Fibroblast of skin of back (primary cell): Measurements from ENCODE around the gene SCAMP4.

Experiments used
- DNase-seq: peaks from one replicate; pipeline ENCODE4 v3.0.0-alpha.2; 2013

The SCAMP4 gene

GRCh38 chr19:1957562-1958248 is 52.5 kb downstream of the SCAMP4 start:
- no peak for DNase-seq

DNA sequence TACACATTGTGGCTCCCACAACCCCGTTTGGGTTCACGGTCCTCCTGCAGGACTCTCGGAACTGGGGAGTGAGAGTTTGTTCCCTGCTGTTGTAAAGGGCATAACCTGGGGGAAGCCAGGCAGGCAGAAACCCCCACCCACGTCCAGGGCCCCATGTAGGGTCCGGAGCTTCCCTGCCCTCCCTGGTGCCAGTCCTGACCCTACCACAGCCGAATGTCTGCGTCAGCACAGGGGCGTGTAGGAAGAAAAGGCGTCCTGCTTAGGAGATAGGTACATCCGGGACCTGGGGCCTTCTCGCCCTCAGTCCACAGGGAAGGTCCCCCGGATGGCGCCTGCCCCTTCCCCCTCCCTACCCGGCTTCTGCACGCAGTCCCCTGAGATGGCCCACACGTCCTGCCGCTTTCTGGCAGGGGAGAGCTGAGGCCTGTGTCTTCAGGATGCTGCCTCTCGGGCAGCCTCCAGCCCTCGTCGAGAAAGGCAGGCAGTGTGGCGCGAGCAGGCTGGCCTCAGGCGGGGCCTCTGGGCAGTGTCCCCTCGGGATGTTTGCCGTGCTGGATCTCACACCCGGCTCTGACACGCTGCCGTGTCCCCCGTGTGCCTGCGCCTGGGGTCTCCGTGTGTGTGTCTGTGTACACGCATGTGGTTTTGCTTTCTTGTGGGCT is 54.9 kb downstream of the SCAMP4 start:
- DNase-seq, result no peak

DNA sequence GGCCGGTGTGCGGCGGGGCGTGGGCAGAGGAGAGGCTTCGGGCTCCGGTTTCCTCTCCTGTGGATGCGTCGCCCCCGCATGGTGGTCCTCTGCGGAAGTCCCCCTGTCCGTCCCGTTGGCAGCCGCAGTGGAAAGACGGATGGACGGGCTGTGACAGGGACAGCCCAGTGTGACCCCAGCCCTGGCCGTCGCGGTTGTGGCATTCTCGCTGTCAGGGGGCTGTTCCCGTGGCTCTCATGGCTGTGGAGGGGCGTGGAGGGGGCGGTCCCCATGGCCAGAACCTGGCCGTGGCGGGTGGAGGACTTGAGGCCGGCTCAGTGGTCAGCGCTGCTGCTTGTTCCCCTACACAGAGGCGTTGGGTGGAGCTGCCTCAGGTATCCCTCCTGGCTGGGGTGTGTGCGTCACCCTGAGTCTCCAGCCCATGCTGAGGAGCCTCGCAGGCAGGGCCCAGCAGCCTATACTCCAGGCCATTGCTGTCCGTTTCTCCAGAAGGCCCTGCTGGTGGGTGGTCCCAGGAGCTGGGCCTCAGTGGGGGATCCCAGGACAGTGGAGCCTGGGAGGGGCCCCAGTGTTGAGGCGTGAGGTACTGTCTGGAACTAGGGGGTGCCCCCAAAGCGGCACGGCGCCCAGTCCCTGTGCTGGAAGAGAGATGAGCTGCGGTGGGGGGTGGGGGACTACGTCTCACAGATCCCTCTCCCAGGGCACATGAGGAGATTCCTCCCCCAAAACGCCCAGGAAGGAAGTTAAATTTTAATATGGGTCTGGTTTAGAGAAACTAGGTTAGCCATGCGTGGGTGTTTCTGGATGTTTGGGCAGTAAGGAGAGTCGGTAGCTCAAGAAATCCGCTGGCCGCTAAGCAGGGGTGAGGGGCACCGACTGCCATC is 56.0 kb downstream of the SCAMP4 start:
- no peak for DNase-seq

- DNase-seq, result no peak
These were observed 57.5 kb downstream of the SCAMP4 start for GRCh38 chr19:1962674-1963073.

DNA sequence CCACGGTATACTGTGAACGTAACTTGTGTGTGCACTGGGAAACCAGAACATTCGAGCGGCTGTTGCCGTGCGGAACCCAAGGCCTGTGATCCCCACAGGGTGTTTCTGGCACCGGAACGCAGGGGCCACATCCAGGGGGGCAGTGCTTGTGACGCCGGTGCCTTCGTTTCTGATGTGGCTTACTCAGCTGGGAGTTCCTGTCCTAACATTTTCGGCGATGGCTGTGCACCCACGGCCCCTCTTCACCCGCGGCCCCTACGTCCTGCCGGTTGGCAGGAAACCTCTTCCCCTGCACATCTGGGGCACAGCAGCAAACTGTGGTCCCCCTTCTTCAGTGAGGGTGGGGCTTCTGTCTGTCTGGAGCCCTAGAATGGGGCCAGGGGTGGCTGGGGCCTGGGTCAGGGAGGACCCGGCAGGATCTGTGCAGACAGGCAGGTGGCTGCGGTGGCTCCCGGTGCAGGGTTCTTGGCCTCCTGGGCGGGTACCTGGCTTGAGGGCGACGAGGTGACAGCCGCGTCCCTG is 61.9 kb downstream of the SCAMP4 start:
- no peak for DNase-seq

DNA sequence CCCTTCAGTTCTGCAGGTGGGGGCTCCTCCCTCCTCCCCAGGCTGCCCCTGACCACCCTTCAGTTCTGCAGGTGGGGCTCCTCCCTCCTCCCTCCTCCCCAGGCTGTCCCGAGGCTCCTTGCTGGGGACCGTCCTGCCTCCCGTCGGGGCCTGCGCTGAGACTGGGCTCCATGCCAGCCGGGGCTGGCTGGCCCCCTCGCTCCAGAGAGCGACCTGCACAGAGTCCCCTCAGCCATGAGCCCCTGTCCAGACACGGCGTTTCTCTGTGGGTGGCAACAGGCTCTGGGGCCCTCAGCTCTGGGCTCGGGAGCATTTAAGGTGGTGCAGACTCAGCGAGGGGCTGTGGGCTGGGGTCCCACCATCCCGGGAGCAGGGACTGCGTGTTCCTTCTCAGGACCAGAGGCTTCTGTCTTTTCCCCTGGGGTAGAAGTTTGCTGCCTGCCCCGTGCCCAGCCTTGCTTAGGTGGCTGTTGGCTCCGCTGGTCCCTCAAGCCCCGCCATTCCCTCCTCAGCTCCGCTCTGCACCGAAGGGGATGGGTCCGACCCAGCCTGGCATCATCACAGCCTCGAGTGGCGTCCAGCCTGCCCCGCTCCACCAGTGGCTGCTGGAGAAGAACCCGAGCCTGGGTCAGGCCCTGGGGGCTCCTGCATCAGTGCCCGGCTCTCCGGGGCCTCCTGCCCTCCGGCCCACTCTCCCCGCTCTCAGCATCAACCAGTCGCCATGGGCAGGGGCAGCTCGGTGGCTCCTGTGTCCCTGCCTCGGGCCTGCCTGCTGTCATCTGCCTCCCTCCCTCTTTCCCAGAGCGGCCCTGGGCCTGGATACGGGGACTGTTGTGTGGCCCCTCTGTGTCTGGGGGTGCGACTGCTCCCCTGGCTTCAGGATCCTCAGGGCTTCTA is 63.3 kb downstream of the SCAMP4 start:
- DNase-seq, result no peak

- no peak for DNase-seq
These were observed 64.2 kb downstream of the SCAMP4 start for GRCh38 chr19:1969176-1970002.

- no peak for DNase-seq
These were observed 65.0 kb downstream of the SCAMP4 start for GRCh38 chr19:1970003-1970805.

DNA sequence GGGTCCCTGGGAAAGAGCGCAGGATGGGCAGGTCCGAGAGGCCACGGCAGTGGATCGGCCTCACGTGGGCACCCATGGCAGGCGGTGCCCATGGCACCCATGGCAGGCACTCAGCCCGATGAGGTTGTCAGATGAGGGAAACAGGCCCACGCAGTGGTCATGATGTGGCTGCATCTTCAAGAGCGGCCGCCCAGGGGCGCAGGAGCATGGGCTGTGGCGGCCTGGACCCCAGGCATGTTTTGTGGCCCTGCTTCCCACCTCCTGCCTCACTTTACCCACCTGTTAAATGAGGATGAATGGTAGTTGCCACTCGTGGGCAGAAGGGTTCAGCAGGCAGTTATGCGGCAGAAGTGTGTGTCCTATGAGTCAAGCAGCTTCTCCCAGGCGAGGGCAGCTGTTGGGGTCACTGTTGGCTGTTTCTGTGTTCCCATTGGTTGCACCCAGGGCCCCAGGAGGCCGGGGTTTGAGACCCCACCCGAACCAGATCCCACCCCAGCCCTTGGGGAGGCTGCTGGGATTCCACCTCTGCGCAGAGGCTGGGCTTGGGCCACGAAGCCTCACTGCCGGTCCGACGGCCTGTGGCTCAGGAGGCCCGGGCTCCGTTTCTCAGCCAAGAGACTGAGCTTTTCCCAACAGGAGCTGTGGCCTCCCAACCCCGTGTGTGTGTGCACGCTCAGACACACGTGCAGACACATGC is 65.8 kb downstream of the SCAMP4 start:
- no peak for DNase-seq

DNA sequence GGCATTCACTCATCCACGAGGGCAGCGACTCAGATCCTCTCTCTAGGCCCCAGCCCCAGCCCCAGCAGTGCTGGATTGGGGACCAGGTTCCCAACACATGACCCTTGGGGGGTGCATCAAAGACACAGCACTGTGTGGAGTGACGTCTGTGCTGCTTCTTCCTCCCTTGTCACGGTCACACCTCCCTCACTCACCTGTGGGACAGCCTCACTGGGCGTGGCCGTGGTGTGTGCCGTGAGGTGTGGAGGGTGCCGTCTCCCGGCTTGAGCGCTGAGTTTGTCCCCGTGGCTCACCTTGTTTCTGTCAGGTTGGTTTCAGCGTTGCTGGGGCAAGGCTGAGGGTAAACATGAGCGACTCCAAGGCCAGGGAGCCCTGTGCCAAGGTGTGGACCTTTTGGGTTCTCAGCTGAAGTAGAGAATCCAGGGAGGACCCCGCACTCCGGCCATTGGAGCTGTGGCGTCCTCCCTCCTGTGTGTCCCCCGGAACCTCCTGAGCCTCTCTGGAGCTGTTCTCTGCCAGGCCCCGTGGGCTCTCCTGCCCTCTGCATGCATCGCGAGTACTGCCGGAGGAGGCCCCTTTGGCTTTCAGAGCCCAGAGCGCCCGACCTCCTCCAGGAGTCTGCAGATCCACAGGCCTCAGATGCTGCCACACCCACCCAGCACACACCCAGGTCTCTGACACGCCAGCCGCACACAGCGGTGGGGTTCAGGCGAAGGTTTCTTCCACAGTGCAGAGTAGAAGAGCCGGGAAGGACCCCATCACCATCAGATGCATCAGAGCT is 69.4 kb downstream of the SCAMP4 start:
- no peak for DNase-seq

GRCh38 chr19:1975162-1975480 is 69.9 kb downstream of the SCAMP4 start:
- DNase-seq, result no peak
